H1 (cell line): Measurements from ENCODE around the gene B3GAT2. TPM values are rescaled to one million over a fixed set of nuclear protein-coding genes. Genes with fewer than 3 reads are reported as not detected.

ENCODE experiments used
- CTCF ChIA-PET: fragments of 300-600 bp; sonication (Branson Sonifier 250); formaldehyde crosslinking; loops from one replicate; lab custom pipeline; 2021; ENCODE audit not compliant: partially characterized antibody; lab: Charles Lee
- POLR2A ChIA-PET: fragments of 300-600 bp; sonication (Branson Sonifier 250); formaldehyde crosslinking; loops from one replicate; lab custom pipeline; 2021; ENCODE audit warnings: inconsistent platforms; ENCODE audit not compliant: partially characterized antibody; lab: Charles Lee
- DNase-seq, 2 experiments: peaks; one replicate each; pipeline versions ENCODE4 v3.0.0 to v3.0.0-alpha.2; 2010 to 2022; ENCODE audit warnings: low spot score in 2 of 2, low read depth in 1 of 2, mixed read lengths in 1 of 2
- FAIRE-seq: peaks from 2 replicates; lab custom pipeline; 2011; peaks lifted over from hg19 to GRCh38; lab: Jason Lieb, UNC
- H2AFZ ChIP-seq: 2 replicates; pipeline ENCODE4 v1.8.1; 2012; ENCODE audit warnings: low read length, inconsistent platforms
- H2AK5ac ChIP-seq: 2 replicates; pipeline ENCODE4 v1.6.1; 2013; ENCODE audit warnings: low read depth, low read length
- H2BK120ac ChIP-seq: replicated peaks from 2 replicates; pipeline ENCODE3; 2013; ENCODE audit warnings: low read depth, low read length, inconsistent platforms
- H2BK12ac ChIP-seq: 2 replicates; pipeline ENCODE4 v1.6.1; 2013; ENCODE audit warnings: low read depth, low read length
- H2BK15ac ChIP-seq: 2 replicates; pipeline ENCODE4 v1.6.1; 2013; ENCODE audit warnings: low read length
- H2BK20ac ChIP-seq: 2 replicates; pipeline ENCODE4 v1.6.1; 2013; ENCODE audit warnings: low read length
- H2BK5ac ChIP-seq: 2 replicates; pipeline ENCODE4 v1.6.1; 2013; ENCODE audit warnings: low read depth, low read length
- H3K14ac ChIP-seq: 2 replicates; pipeline ENCODE4 v1.6.1; 2013; ENCODE audit warnings: inconsistent platforms; ENCODE audit not compliant: insufficient read length
- H3K18ac ChIP-seq: 2 replicates; pipeline ENCODE4 v1.6.1; 2013; ENCODE audit warnings: low read length; ENCODE audit errors: extremely low read depth
- H3K23ac ChIP-seq: 2 replicates; pipeline ENCODE4 v1.6.1; 2013; ENCODE audit warnings: inconsistent platforms; ENCODE audit not compliant: insufficient read length
- H3K23me2 ChIP-seq: 2 replicates; pipeline ENCODE4 v1.6.1; 2013; ENCODE audit warnings: low read depth, low read length
- H3K27ac ChIP-seq: 2 replicates; pipeline ENCODE4 v1.6.1; 2011; ENCODE audit warnings: low read depth, low read length, inconsistent platforms
- H3K27me3 ChIP-seq, 4 experiments: replicated peaks in 1 of 4; 1 replicate in 1 of 4; 2 replicates in 3 of 4; pipeline versions ENCODE4 v1.6.1 to v1.8.1; 2011 to 2013; ENCODE audit warnings: low read length in 3 of 4, mild to moderate bottlenecking in 3 of 4, inconsistent platforms in 2 of 4, mixed read lengths in 2 of 4, moderate library complexity in 1 of 4; ENCODE audit not compliant: control insufficient read depth in 3 of 4, insufficient read depth in 3 of 4; ENCODE audit errors: extremely low read depth in 1 of 4
- H3K36me3 ChIP-seq, 4 experiments: 2 replicates each; pipeline versions ENCODE4 v1.6.1 to v1.8.1; 2011 to 2013; ENCODE audit warnings: mild to moderate bottlenecking in 4 of 4, low read length in 3 of 4, moderate library complexity in 2 of 4, control low read depth in 1 of 4, inconsistent platforms in 1 of 4; ENCODE audit not compliant: insufficient read depth in 4 of 4, control insufficient read depth in 2 of 4
- H3K4ac ChIP-seq: replicated peaks from 2 replicates; pipeline ENCODE3; 2013; ENCODE audit warnings: low read length, low read depth, mixed read lengths, inconsistent platforms; ENCODE audit not compliant: insufficient read length
- H3K4me1 ChIP-seq, 4 experiments: replicated peaks in 1 of 4; 1 replicate in 1 of 4; 2 replicates in 3 of 4; pipeline versions ENCODE4 v1.6.1 to v1.8.1; 2011 to 2013; ENCODE audit warnings: low read length in 3 of 4, inconsistent platforms in 2 of 4, mixed read lengths in 1 of 4; ENCODE audit not compliant: insufficient read depth in 4 of 4, control insufficient read depth in 3 of 4
- H3K4me2 ChIP-seq, 2 experiments: 2 replicates each; pipeline versions ENCODE4 v1.6.1 to v1.8.1; 2011 to 2013; ENCODE audit warnings: low read depth in 2 of 2, low read length in 2 of 2, control low read depth in 1 of 2, inconsistent platforms in 1 of 2, mild to moderate bottlenecking in 1 of 2; ENCODE audit not compliant: insufficient read depth in 1 of 2
- H3K4me3 ChIP-seq, 4 experiments: fragments of 200-600, 300-600 bp in 1 of 4; sonication (generic), shearing (Covaris generic), sonication (Bioruptor Twin) in 1 of 4; 2 replicates each; pipeline versions ENCODE4 v1.5.1 to v1.8.1; 2011 to 2016; ENCODE audit warnings: low read length in 4 of 4, low read depth in 3 of 4, control low read depth in 2 of 4, inconsistent platforms in 2 of 4, mild to moderate bottlenecking in 2 of 4, mixed read lengths in 1 of 4, moderate library complexity in 1 of 4; ENCODE audit not compliant: insufficient read depth in 2 of 4; ENCODE audit errors: extremely low read depth in 1 of 4
- H3K56ac ChIP-seq: replicated peaks from 2 replicates; pipeline ENCODE3; 2013; ENCODE audit warnings: low read depth, mild to moderate bottlenecking, mixed read lengths, low read length, inconsistent platforms; ENCODE audit not compliant: insufficient read length
- H3K79me1 ChIP-seq: 2 replicates; pipeline ENCODE4 v1.6.1; 2013; ENCODE audit warnings: low read depth, low read length, control low read depth
- H3K79me2 ChIP-seq, 2 experiments: 2 replicates each; pipeline versions ENCODE4 v1.6.1 to v1.8.1; 2012 to 2013; ENCODE audit warnings: low read length in 2 of 2, mild to moderate bottlenecking in 2 of 2, inconsistent platforms in 1 of 2; ENCODE audit not compliant: insufficient read depth in 2 of 2, control insufficient read depth in 1 of 2
- H3K9ac ChIP-seq, 4 experiments: replicated peaks in 1 of 4; 1 replicate in 1 of 4; 2 replicates in 3 of 4; pipeline versions ENCODE4 v1.6.1 to v1.8.1; 2011 to 2013; ENCODE audit warnings: low read depth in 3 of 4, low read length in 3 of 4, control low read depth in 2 of 4, mild to moderate bottlenecking in 2 of 4, moderate library complexity in 2 of 4, inconsistent platforms in 1 of 4; ENCODE audit errors: extremely low read depth in 1 of 4
- H3K9me3 ChIP-seq, 2 experiments: 2 replicates each; pipeline versions ENCODE4 v1.6.1 to v1.8.1; 2012 to 2013; ENCODE audit warnings: mild to moderate bottlenecking in 2 of 2, moderate library complexity in 2 of 2, control low read depth in 1 of 2, inconsistent platforms in 1 of 2, low read depth in 1 of 2, low read length in 1 of 2, mixed read lengths in 1 of 2; ENCODE audit not compliant: insufficient read depth in 2 of 2
- H4K20me1 ChIP-seq, 2 experiments: replicated peaks in 1 of 2; 2 replicates each; pipeline versions ENCODE3 to v1.8.1; 2011 to 2013; ENCODE audit warnings: inconsistent platforms in 2 of 2, low read length in 2 of 2, mild to moderate bottlenecking in 1 of 2; ENCODE audit not compliant: insufficient read depth in 2 of 2, control insufficient read depth in 1 of 2
- H4K5ac ChIP-seq: 2 replicates; pipeline ENCODE4 v1.6.1; 2013; ENCODE audit warnings: low read length, low read depth, mixed read lengths, inconsistent platforms; ENCODE audit not compliant: insufficient read length
- H4K8ac ChIP-seq: 2 replicates; pipeline ENCODE4 v1.8.0; 2013; ENCODE audit warnings: mild to moderate bottlenecking, moderate library complexity, low read length, inconsistent platforms; ENCODE audit not compliant: insufficient read depth; ENCODE audit errors: extremely low read depth
- H4K91ac ChIP-seq: replicated peaks from 2 replicates; pipeline ENCODE3; 2013; ENCODE audit warnings: low read length, mixed read lengths, inconsistent platforms; ENCODE audit not compliant: insufficient read length
- BACH1 ChIP-seq: IDR thresholded peaks from 2 replicates; pipeline ENCODE4 v1.6.1; 2012; ENCODE audit warnings: low read length, improper control_type of control experiment
- CHD2 ChIP-seq: IDR thresholded peaks from 2 replicates; pipeline ENCODE4 v1.6.1; 2012; ENCODE audit warnings: low read length, improper control_type of control experiment
- CTBP2 ChIP-seq: IDR thresholded peaks from 2 replicates; pipeline ENCODE4 v1.7.0; 2011; ENCODE audit warnings: borderline replicate concordance, mild to moderate bottlenecking, moderate library complexity, mixed read lengths, low read length; ENCODE audit not compliant: insufficient read depth, insufficient read length
- JUND ChIP-seq: IDR thresholded peaks from 2 replicates; pipeline ENCODE4 v1.6.1; 2011; ENCODE audit warnings: mild to moderate bottlenecking, improper control_type of control experiment, low read length
- KDM4A ChIP-seq: IDR thresholded peaks from one replicate; pipeline ENCODE4 v1.7.1; 2012; ENCODE audit warnings: low read depth, mild to moderate bottlenecking, moderate library complexity, low read length, inconsistent platforms; ENCODE audit not compliant: severe bottlenecking
- POLR2AphosphoS5 ChIP-seq: IDR thresholded peaks from 2 replicates; pipeline ENCODE4 v1.6.1; 2011; ENCODE audit warnings: low read depth, low read length
- POU5F1 ChIP-seq: IDR thresholded peaks from 2 replicates; pipeline ENCODE4 v1.6.1; 2011; ENCODE audit warnings: low read depth, mild to moderate bottlenecking, low read length, moderate library complexity
- RFX5 ChIP-seq: IDR thresholded peaks from 2 replicates; pipeline ENCODE4 v1.6.1; 2011; ENCODE audit warnings: low read depth, low read length, improper control_type of control experiment, borderline replicate concordance
- RXRA ChIP-seq: IDR thresholded peaks from 2 replicates; pipeline ENCODE4 v1.6.1; 2011; ENCODE audit warnings: low read depth, mild to moderate bottlenecking, low read length, moderate library complexity; ENCODE audit not compliant: insufficient read depth
- SIN3A ChIP-seq, 2 experiments: IDR thresholded peaks in 1 of 2; conservative IDR thresholded peaks in 1 of 2; 2 replicates each; pipeline ENCODE4 v1.6.1; 2011 to 2012; ENCODE audit warnings: low read length in 2 of 2, improper control_type of control experiment in 1 of 2, low read depth in 1 of 2, mild to moderate bottlenecking in 1 of 2
- SIRT6 ChIP-seq: IDR thresholded peaks from one replicate; pipeline ENCODE4 v1.7.1; 2012; ENCODE audit warnings: low read length, inconsistent platforms
- WGBS, 2 experiments: shearing (Covaris generic) in 1 of 2; methylation state at CpG; one replicate each; pipeline versions ENCODE4 v1.1.6 to v1.1.7; 2013 to 2015; ENCODE audit warnings: low lambda C conversion rate in 2 of 2, mixed read lengths in 2 of 2, inconsistent platforms in 1 of 2, low coverage in 1 of 2, missing lambda C conversion rate in 1 of 2; ENCODE audit not compliant: insufficient replicate concordance in 2 of 2, insufficient coverage in 1 of 2, insufficient read length in 1 of 2; ENCODE audit errors: extremely low coverage in 1 of 2, missing lambda C conversion rate in 1 of 2; 5-methylcytosine and 5-hydroxymethylcytosine counted together
- polyA plus RNA-seq, 7 experiments: library from polyadenylated mRNA; depleted of rRNA in 3 of 7; stranded (reverse) in 5 of 7; unstranded in 2 of 7; fragments of >200 nt in 5 of 7; fragments of 200-250 nt in 2 of 7; gene quantifications; 1 replicate in 5 of 7; 2 replicates in 1 of 7; 4 replicates in 1 of 7; pipeline versions ENCODE4 v1.2.1 to v1.2.3, GENCODE V29; 2011 to 2013; ENCODE audit warnings: missing spikeins in 2 of 7, mixed read lengths in 2 of 7
- total RNA-seq: library from RNA; stranded (reverse); fragmentation: NEBNext Ultra II Directional; extraction: Animal tissue kit (Norgen Biotek cat#: 25700); gene quantifications from 2 replicates; pipeline ENCODE4 v1.2.1, GENCODE V29; 2021
- TF ChIP-seq, protein P1 (sequence below), 3 experiments: IDR thresholded peaks; 1 replicate in 2 of 3; 2 replicates in 1 of 3; pipeline versions ENCODE4 v1.5.1 to v1.6.1; 2011; ENCODE audit warnings: low read length in 3 of 3, mild to moderate bottlenecking in 3 of 3, inconsistent platforms in 2 of 3, low read depth in 1 of 3, moderate library complexity in 1 of 3; ENCODE audit not compliant: insufficient read depth in 1 of 3; ENCODE audit errors: control extremely low read depth in 1 of 3

Gene B3GAT2
- total and polyA plus RNA-seq, 2 of the 8 experiments (the other 6 are each of a cell fraction or from before 2014, with no cell fraction given): 0.83 to 1.9 TPM

DNA sequence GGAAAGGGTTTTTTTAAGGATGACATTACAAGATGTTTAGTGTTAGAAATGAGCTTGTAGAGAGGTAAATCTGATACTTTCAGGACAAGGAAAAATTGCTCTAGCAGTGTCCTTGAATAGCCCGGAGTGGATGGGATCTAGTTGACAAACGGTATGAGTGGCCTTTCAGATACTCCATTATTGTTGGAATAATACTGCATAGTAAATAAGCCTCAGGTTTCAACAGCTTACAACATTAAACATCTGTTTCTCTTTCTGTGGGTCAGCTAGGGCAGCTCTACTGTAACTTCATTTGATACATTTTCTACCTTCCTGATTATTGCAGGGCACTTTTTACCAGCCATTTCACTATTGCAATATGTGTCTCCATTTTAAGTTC lies 118.0 kb downstream of the B3GAT2 start:
- H4K91ac ChIP-seq: no peak overlapping the region
- H4K5ac ChIP-seq: no peak overlapping the region
- no peak overlapping the region for H2BK120ac ChIP-seq
- H3K56ac ChIP-seq: no peak overlapping the region
- H3K4me3 ChIP-seq: no peak overlapping the region
- DNase-seq (no peak), FAIRE-seq (no peak)
- 96% methylated on average over 2 of the region's 2 CpGs; no CpG with 5 or more reads in 1 of the 2 experiments for WGBS, 2 experiments
- no peaks in the 10 kb centered on the region for H3K79me2 ChIP-seq
- H2BK20ac ChIP-seq: no peak overlapping the region
- POLR2A ChIA-PET: no interaction called here
- H3K4ac ChIP-seq: no peak overlapping the region
- H4K8ac ChIP-seq: no peak overlapping the region
- H3K14ac ChIP-seq: no peak overlapping the region
- H4K20me1 ChIP-seq: no peaks in the 10 kb centered on the region
- no peak overlapping the region for H2AFZ ChIP-seq
- H3K23ac ChIP-seq: no peak overlapping the region
- no peaks in the 10 kb centered on the region for H3K79me1 ChIP-seq
- H3K36me3 ChIP-seq: no peaks in the 10 kb centered on the region; a peak in 1 of 8 replicates
- no peaks in the 10 kb centered on the region for H3K23me2 ChIP-seq
- H2BK5ac ChIP-seq: no peak overlapping the region
- H3K27ac ChIP-seq: no peak overlapping the region
- H2BK15ac ChIP-seq: no peak overlapping the region
- H3K27me3 ChIP-seq: no peaks in the 10 kb centered on the region
- no peak overlapping the region for H3K4me2 ChIP-seq
- H2BK12ac ChIP-seq: no peak overlapping the region
- CTCF ChIA-PET: interaction anchor here (0.5 to 2.6 kb wide), 3 partner anchors 13 to 132 kb away, joined by 3 to 10 read pairs (median 6); no protein-coding TSS in a partner anchor
- H3K9ac ChIP-seq: no peak overlapping the region
- H3K4me1 ChIP-seq: peaks cover 0 to 3% (median 0%) of the 10 kb centered on the region in 4 experiments; a peak in 1 of 7 replicates
- no peak overlapping the region for H3K18ac ChIP-seq
- no peak overlapping the region for H2AK5ac ChIP-seq
- no peaks in the 10 kb centered on the region for H3K9me3 ChIP-seq
- TF ChIP-seq RFX5: no peak
- TF ChIP-seq BACH1: no peak
- TF ChIP-seq SIRT6: no peak
- no peak for TF ChIP-seq POLR2AphosphoS5
- TF ChIP-seq KDM4A: no peak
- TF ChIP-seq SIN3A (conservative IDR thresholded peaks at IDR 0.05 in 1 of 2, IDR thresholded peaks at IDR 0.05 in 1 of 2; ENCODE audit: low read depth in 1 of 2, low read length in 2 of 2): no peak
- no peak for TF ChIP-seq CHD2
- TF ChIP-seq RXRA: no peak
- no peak for TF ChIP-seq JUND
- no peak for TF ChIP-seq POU5F1
- TF ChIP-seq, protein P1, sequence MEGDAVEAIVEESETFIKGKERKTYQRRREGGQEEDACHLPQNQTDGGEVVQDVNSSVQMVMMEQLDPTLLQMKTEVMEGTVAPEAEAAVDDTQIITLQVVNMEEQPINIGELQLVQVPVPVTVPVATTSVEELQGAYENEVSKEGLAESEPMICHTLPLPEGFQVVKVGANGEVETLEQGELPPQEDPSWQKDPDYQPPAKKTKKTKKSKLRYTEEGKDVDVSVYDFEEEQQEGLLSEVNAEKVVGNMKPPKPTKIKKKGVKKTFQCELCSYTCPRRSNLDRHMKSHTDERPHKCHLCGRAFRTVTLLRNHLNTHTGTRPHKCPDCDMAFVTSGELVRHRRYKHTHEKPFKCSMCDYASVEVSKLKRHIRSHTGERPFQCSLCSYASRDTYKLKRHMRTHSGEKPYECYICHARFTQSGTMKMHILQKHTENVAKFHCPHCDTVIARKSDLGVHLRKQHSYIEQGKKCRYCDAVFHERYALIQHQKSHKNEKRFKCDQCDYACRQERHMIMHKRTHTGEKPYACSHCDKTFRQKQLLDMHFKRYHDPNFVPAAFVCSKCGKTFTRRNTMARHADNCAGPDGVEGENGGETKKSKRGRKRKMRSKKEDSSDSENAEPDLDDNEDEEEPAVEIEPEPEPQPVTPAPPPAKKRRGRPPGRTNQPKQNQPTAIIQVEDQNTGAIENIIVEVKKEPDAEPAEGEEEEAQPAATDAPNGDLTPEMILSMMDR (IDR thresholded peaks at IDR 0.05; ENCODE audit: control extremely low read depth in 1 of 3, insufficient read depth in 1 of 3, low read depth in 1 of 3, low read length in 3 of 3): no peak
- no peak for TF ChIP-seq CTBP2
